GM18517 (cell line): ENCODE measurements around the gene HRG.

Experiments used
- ATAC-seq: cut with Tn5 transposase; IDR thresholded peaks from one replicate; pipeline ENCODE4 v1.9.1; 2021; ENCODE audit warnings: mild to moderate bottlenecking, moderate library complexity; ENCODE audit not compliant: unreplicated experiment

The HRG gene

GRCh38 chr3:186719945-186720739 lies 54.3 kb downstream of the HRG start:
- no peak for ATAC-seq

- ATAC-seq: no peak
Measured at GRCh38 chr3:186722457-186722856, 56.6 kb downstream of the HRG start.

GRCh38 chr3:186724911-186725310 lies 59.1 kb downstream of the HRG start:
- no peak for ATAC-seq
